ENCODE measurements around the gene ADAM12. TPM values are rescaled to one million over a fixed set of nuclear protein-coding genes. Genes with fewer than 3 reads are reported as not detected.

Gene ADAM12
- total and polyA plus RNA-seq, 10 donors: 0.51 to 7.0 (median 1.0) TPM

DNA sequence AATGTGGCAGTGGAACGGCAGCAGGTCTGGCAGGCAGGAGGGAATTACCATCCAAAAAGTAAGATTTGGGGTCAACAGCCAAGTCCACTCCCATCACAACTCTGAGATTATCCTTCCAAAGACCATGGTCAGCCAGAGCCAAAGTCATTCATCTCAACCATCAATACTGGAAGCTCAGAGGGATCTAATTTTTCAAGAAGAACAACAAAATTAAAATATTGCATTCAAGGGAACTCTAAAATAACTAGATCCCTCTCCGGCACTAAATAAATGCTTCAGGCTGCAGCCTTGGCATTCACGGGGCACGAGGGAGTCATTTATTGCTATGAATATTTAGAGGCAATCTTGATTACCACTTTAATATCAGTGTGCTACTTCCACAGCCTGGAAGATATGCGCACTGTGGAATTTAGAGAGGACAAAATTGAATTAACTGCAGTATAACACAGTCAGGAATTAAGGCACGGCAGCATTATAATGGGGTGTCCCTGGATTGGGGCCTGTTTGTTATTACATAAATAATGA lies 102.0 kb downstream of the ADAM12 start:
- DNase-seq: no peak
- no peaks in the 10 kb centered on the region for H3K9me3 ChIP-seq
- TF ChIP-seq, protein P1, sequence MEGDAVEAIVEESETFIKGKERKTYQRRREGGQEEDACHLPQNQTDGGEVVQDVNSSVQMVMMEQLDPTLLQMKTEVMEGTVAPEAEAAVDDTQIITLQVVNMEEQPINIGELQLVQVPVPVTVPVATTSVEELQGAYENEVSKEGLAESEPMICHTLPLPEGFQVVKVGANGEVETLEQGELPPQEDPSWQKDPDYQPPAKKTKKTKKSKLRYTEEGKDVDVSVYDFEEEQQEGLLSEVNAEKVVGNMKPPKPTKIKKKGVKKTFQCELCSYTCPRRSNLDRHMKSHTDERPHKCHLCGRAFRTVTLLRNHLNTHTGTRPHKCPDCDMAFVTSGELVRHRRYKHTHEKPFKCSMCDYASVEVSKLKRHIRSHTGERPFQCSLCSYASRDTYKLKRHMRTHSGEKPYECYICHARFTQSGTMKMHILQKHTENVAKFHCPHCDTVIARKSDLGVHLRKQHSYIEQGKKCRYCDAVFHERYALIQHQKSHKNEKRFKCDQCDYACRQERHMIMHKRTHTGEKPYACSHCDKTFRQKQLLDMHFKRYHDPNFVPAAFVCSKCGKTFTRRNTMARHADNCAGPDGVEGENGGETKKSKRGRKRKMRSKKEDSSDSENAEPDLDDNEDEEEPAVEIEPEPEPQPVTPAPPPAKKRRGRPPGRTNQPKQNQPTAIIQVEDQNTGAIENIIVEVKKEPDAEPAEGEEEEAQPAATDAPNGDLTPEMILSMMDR (IDR thresholded peaks at IDR 0.05 in 8 of 11, conservative IDR thresholded peaks at IDR 0.05 in 3 of 11): no peak
- no peak for TF ChIP-seq POLR2A (IDR thresholded peaks at IDR 0.05)
- no peak for TF ChIP-seq POLR2AphosphoS5 (IDR thresholded peaks at IDR 0.05)
- no peak overlapping the region for H3K27ac ChIP-seq
- no peaks in the 10 kb centered on the region for H3K36me3 ChIP-seq
- 89 to 95% (median 93%) methylated on average over 6 of the region's 6 CpGs for WGBS, 5 donors
- no peak overlapping the region for H3K4me3 ChIP-seq
- intact Hi-C loops (cut with DNase I; ENCODE audit: low total_unique reads): no loop called here
- H3K4me1 ChIP-seq: no peaks in the 10 kb centered on the region
- H3K27me3 ChIP-seq (replicated peaks in 1 of 7): no peaks in the 10 kb centered on the region

DNA sequence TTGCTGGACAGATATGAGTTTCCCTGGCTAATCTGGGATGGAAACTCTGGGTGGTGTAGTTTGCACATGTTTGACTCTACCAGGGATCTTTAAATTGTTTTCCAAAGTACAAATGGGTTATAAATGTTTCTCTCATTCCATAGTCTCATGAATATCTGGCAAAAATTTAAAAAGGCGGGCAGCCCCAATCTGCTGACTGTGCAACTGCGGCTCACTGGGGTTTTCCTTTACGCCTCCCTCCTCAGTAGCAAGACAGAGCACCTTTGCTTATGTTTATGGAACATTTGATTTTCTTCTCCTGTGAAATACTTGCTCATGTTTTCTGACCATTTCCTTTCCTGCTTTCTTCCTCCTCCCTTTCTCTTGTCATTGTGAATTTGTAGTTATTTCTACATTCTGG lies 105.0 kb downstream of the ADAM12 start:
- H3K27me3 ChIP-seq (replicated peaks in 1 of 7): no peaks in the 10 kb centered on the region
- H3K9me3 ChIP-seq: no peaks in the 10 kb centered on the region
- no peak for DNase-seq
- no peak for TF ChIP-seq POLR2A (IDR thresholded peaks at IDR 0.05)
- TF ChIP-seq POLR2AphosphoS5 (IDR thresholded peaks at IDR 0.05): no peak
- TF ChIP-seq, protein P1 (IDR thresholded peaks at IDR 0.05 in 8 of 11, conservative IDR thresholded peaks at IDR 0.05 in 3 of 11): no peak
- intact Hi-C loops (cut with DNase I; ENCODE audit: low total_unique reads): no loop called here
- WGBS, 5 donors: 87 to 99% (median 92%) methylated on average over 3 of the region's 3 CpGs
- no peaks in the 10 kb centered on the region for H3K36me3 ChIP-seq
- H3K27ac ChIP-seq: no peak overlapping the region
- no peak overlapping the region for H3K4me3 ChIP-seq
- H3K4me1 ChIP-seq: no peaks in the 10 kb centered on the region

DNA sequence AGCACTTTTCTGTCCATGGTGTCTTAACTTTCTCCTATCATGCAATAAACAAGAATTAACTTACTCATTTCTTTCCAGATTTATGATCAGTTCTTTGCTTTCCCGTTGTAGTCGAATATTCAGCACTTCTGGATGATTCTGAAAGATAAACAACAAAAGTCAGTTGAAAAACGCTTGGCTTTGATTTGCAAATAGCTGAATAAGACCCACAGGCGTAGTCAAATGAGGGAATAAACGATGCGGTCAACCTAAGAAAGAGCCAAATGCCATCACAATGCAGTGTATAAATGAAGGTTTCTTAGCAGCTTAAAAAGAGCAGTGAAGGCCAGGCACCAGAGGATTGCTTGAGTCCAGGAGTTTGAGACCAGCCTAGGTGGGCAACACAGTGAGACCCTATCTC lies 109.4 kb downstream of the ADAM12 start:
- no peak for DNase-seq
- Histone ChIP-seq H3K36me3 (no peaks in the 10 kb centered on the region), H3K4me1 (no peaks in the 10 kb centered on the region), H3K4me3 (no peak overlapping the region), H3K9me3 (no peaks in the 10 kb centered on the region), H3K27ac (no peak overlapping the region), H3K27me3 (replicated peaks in 1 of 7) (no peaks in the 10 kb centered on the region)
- intact Hi-C loops (cut with DNase I; ENCODE audit: low total_unique reads): no loop called here
- TF ChIP-seq POLR2A (IDR thresholded peaks at IDR 0.05) (no peak), POLR2AphosphoS5 (IDR thresholded peaks at IDR 0.05) (no peak)
- TF ChIP-seq, protein P1 (IDR thresholded peaks at IDR 0.05 in 8 of 11, conservative IDR thresholded peaks at IDR 0.05 in 3 of 11): no peak
- WGBS, 5 donors: 68 to 83% (median 78%) methylated on average over 6 of the region's 6 CpGs

DNA sequence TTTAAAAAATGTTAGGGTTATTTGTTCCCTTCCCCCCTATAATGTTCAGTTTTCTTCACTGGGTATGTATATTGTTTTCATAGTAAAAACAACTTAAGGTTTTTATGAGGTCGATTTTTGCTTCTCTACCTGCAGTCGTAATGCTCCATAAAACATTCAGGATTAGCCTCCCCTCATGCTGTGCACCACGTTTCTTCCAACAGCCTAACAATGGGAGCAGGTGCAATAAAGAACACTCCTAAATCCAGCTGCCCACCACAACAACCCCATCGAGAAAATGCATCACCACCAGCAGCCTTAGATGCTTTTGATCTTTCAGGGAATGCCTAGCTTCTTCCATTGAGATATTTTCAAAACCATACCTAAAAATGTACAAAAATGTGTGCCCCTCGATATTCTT lies 111.1 kb downstream of the ADAM12 start:
- no peaks in the 10 kb centered on the region for H3K36me3 ChIP-seq
- WGBS, 5 donors: 53 to 72% (median 58%) methylated on average over 5 of the region's 5 CpGs
- no peaks in the 10 kb centered on the region for H3K27me3 ChIP-seq (replicated peaks in 1 of 7)
- H3K9me3 ChIP-seq: no peaks in the 10 kb centered on the region
- intact Hi-C loops (cut with DNase I; ENCODE audit: low total_unique reads): no loop called here
- TF ChIP-seq POLR2AphosphoS5 (IDR thresholded peaks at IDR 0.05): no peak
- TF ChIP-seq, protein P1 (IDR thresholded peaks at IDR 0.05 in 8 of 11, conservative IDR thresholded peaks at IDR 0.05 in 3 of 11): no peak
- TF ChIP-seq POLR2A (IDR thresholded peaks at IDR 0.05): no peak
- H3K27ac ChIP-seq: no peak overlapping the region
- H3K4me3 ChIP-seq: no peak overlapping the region
- DNase-seq: no peak
- no peaks in the 10 kb centered on the region for H3K4me1 ChIP-seq

Measured in spleen (tissue), 11 donors.